ENCODE measurements around the gene OR6X1. TPM values are rescaled to one million over a fixed set of nuclear protein-coding genes. Genes with fewer than 3 reads are reported as not detected.
A peak's percentile ranks its signal among the peaks of the same experiment; 100 is the strongest.

OR6X1 gene
- not detected for total RNA-seq
- long read RNA-seq, donor 1, result 0 reads
- long read RNA-seq, donor 2, result 0 reads

- H3K36me3 ChIP-seq (ENCODE audit: low read depth), result no peaks in the 10 kb centered on the region
- no peak within 1 kb of the TSS for H3K4me3 ChIP-seq
- ATAC-seq (no peak), DNase-seq (no peak)
- intact Hi-C loops (cut with DNase I, micrococcal nuclease), result no loop called here
- H3K4me1 ChIP-seq (ENCODE audit: low read depth), result no peaks in the 10 kb centered on the region
- no peak for TF ChIP-seq CTCF (IDR thresholded peaks at IDR 0.05)
- no peaks in the 10 kb centered on the region for H3K9me3 ChIP-seq
Observed at GRCh38 chr11:123754101-123754568, at the start of gene OR6X1. OR6X1 (minus strand) TSS chr11:123754518; CDS start chr11:123754518, 0 bp downstream.

GRCh38 chr11:123801765-123802164 is 47.4 kb upstream of the OR6X1 start:
- ATAC-seq, result no peak
- Histone ChIP-seq H3K36me3 (ENCODE audit: low read depth) (no peaks in the 10 kb centered on the region), H3K4me3 (no peak overlapping the region), H3K4me1 (ENCODE audit: low read depth) (no peaks in the 10 kb centered on the region), H3K9me3 (no peaks in the 10 kb centered on the region)
- intact Hi-C loops (cut with DNase I, micrococcal nuclease), result no loop called here
- no peak for TF ChIP-seq CTCF (IDR thresholded peaks at IDR 0.05)
- DNase-seq, result no peak

- ATAC-seq (peak; percentile 25), DNase-seq (no peak)
- TF ChIP-seq CTCF (IDR thresholded peaks at IDR 0.05), result no peak
- intact Hi-C loops (cut with DNase I, micrococcal nuclease), result no loop called here
- Histone ChIP-seq H3K9me3 (no peaks in the 10 kb centered on the region), H3K36me3 (ENCODE audit: low read depth) (no peaks in the 10 kb centered on the region), H3K4me3 (no peak overlapping the region), H3K4me1 (ENCODE audit: low read depth) (no peaks in the 10 kb centered on the region)
Observed at GRCh38 chr11:123800036-123800435, 45.7 kb upstream of the OR6X1 start.

GRCh38 chr11:123799438-123799837 is 45.1 kb upstream of the OR6X1 start:
- intact Hi-C loops (cut with DNase I, micrococcal nuclease), result no loop called here
- no peaks in the 10 kb centered on the region for H3K9me3 ChIP-seq
- DNase-seq (no peak), ATAC-seq (no peak)
- TF ChIP-seq CTCF (IDR thresholded peaks at IDR 0.05), result no peak
- no peak overlapping the region for H3K4me3 ChIP-seq
- no peaks in the 10 kb centered on the region for H3K36me3 ChIP-seq (ENCODE audit: low read depth)
- H3K4me1 ChIP-seq (ENCODE audit: low read depth), result no peaks in the 10 kb centered on the region

GRCh38 chr11:123798513-123799252 is 44.4 kb upstream of the OR6X1 start:
- Histone ChIP-seq H3K9me3 (no peaks in the 10 kb centered on the region), H3K4me1 (ENCODE audit: low read depth) (no peaks in the 10 kb centered on the region), H3K4me3 (no peak overlapping the region), H3K36me3 (ENCODE audit: low read depth) (no peaks in the 10 kb centered on the region)
- TF ChIP-seq CTCF (IDR thresholded peaks at IDR 0.05), result no peak
- DNase-seq (no peak), ATAC-seq (no peak)
- intact Hi-C loops (cut with DNase I, micrococcal nuclease), result no loop called here
